Right ventricle myocardium superior (tissue), 1 donor: ENCODE data around the gene SH3RF1. TPM values are rescaled to one million over a fixed set of nuclear protein-coding genes. Genes with fewer than 3 reads are reported as not detected.
A peak's percentile ranks its signal among the peaks of the same experiment; 100 is the strongest.

ENCODE experiments used
- ATAC-seq: fragments of 200-7000 bp; cut with Tn5 transposase; one replicate; pipeline ENCODE4 v1.9.1; 2020; ENCODE audit warnings: mild to moderate bottlenecking; ENCODE audit not compliant: poor library complexity
- DNase-seq: peaks from one replicate; pipeline ENCODE4 v3.0.0-alpha.2; 2020
- intact Hi-C: fragments of 100-400 bp; cut with DNase I; formaldehyde crosslinking; loops from one replicate; pipeline ENCODE4 v1.11.2; 2022
- total RNA-seq: library from RNA; stranded (reverse); fragmentation: NEBNext Ultra II Directional; extraction: Animal tissue kit (Norgen Biotek cat#: 25700); gene quantifications from one replicate; pipeline ENCODE4 v1.2.1, GENCODE V29; 2021
- donor health status: DM: no; HTN: yes; CAD: no; lungs with severe emphysema.

Gene SH3RF1
- total RNA-seq, 1 donor from 2014 or later = 8.3 TPM

- no peak for DNase-seq
- ATAC-seq = no peak
- intact Hi-C loops = no loop called here
Observed at GRCh38 chr4:169106696-169107229, 164.0 kb downstream of the SH3RF1 start.

GRCh38 chr4:169105620-169106019 is 165.1 kb downstream of the SH3RF1 start:
- intact Hi-C loops = no loop called here
- DNase-seq (no peak), ATAC-seq (no peak)

GRCh38 chr4:169103966-169104412 is 166.8 kb downstream of the SH3RF1 start:
- DNase-seq = no peak
- intact Hi-C loops = no loop called here
- ATAC-seq = no peak

GRCh38 chr4:169102026-169102425 is 168.7 kb downstream of the SH3RF1 start:
- intact Hi-C loops = no loop called here
- peak; percentile 29 for ATAC-seq

GRCh38 chr4:169100670-169101101 is 170.1 kb downstream of the SH3RF1 start:
- DNase-seq (no peak), ATAC-seq (no peak)
- intact Hi-C loops = no loop called here

More at GRCh38 chr4:169102026-169102425, 168.7 kb downstream of the SH3RF1 start:
- DNase-seq = no peak

GRCh38 chr4:169099771-169100180 is 171.0 kb downstream of the SH3RF1 start:
- peak; percentile 68 for ATAC-seq

GRCh38 chr4:169098969-169099690 is 171.6 kb downstream of the SH3RF1 start:
- intact Hi-C loops = no loop called here
- DNase-seq (no peak), ATAC-seq (no peak)

More at GRCh38 chr4:169099771-169100180, 171.0 kb downstream of the SH3RF1 start:
- DNase-seq = no peak
- intact Hi-C loops = no loop called here

- intact Hi-C loops = no loop called here
- DNase-seq = no peak
- ATAC-seq = no peak
Observed at GRCh38 chr4:169098532-169098931, 172.2 kb downstream of the SH3RF1 start.

- ATAC-seq (no peak), DNase-seq (no peak)
- intact Hi-C loops = no loop called here
Observed at GRCh38 chr4:169098054-169098497, 172.7 kb downstream of the SH3RF1 start.

GRCh38 chr4:169096221-169096620 is 174.5 kb downstream of the SH3RF1 start:
- DNase-seq = no peak
- intact Hi-C loops = no loop called here
- no peak for ATAC-seq

GRCh38 chr4:169094656-169095231 is 176.0 kb downstream of the SH3RF1 start:
- no peak for ATAC-seq

GRCh38 chr4:169092889-169093522 is 177.8 kb downstream of the SH3RF1 start:
- intact Hi-C loops = no loop called here
- ATAC-seq (no peak), DNase-seq (no peak)

More at GRCh38 chr4:169094656-169095231, 176.0 kb downstream of the SH3RF1 start:
- no peak for DNase-seq
- intact Hi-C loops = no loop called here

- DNase-seq = no peak
- ATAC-seq = no peak
- intact Hi-C loops = no loop called here
Observed at GRCh38 chr4:169090484-169091215, 180.1 kb downstream of the SH3RF1 start.

- no peak for DNase-seq
- intact Hi-C loops = no loop called here
- ATAC-seq = no peak
Observed at GRCh38 chr4:169089004-169089403, 181.8 kb downstream of the SH3RF1 start.

- no peak for ATAC-seq
- intact Hi-C loops = no loop called here
- no peak for DNase-seq
Observed at GRCh38 chr4:169084954-169085353, 185.8 kb downstream of the SH3RF1 start.

- DNase-seq (no peak), ATAC-seq (peak; percentile 85)
- intact Hi-C loops = no loop called here
Observed at GRCh38 chr4:169080981-169081380, 189.8 kb downstream of the SH3RF1 start.

GRCh38 chr4:169079942-169080827 is 190.6 kb downstream of the SH3RF1 start:
- intact Hi-C loops = no loop called here
- peak; percentile 76 for DNase-seq
- peak; percentile 88 for ATAC-seq

- intact Hi-C loops = no loop called here
- ATAC-seq (no peak), DNase-seq (no peak)
Observed at GRCh38 chr4:169074117-169074516, 196.6 kb downstream of the SH3RF1 start.
